Stimulated activated CD8-positive, alpha-beta memory T cell treated with anti-CD3 and anti-CD28 coated beads, Interleukin-12 subunit alpha, Interleukin-12 subunit beta, amount 100 ng/mL, for 24 hours (primary cell): ENCODE data around the gene ATP5MC3.

ENCODE experiments used
- DNase-seq: peaks from one replicate; pipeline ENCODE4 v3.0.0-alpha.2; 2020; ENCODE audit errors: extremely low read depth

The ATP5MC3 gene

DNA sequence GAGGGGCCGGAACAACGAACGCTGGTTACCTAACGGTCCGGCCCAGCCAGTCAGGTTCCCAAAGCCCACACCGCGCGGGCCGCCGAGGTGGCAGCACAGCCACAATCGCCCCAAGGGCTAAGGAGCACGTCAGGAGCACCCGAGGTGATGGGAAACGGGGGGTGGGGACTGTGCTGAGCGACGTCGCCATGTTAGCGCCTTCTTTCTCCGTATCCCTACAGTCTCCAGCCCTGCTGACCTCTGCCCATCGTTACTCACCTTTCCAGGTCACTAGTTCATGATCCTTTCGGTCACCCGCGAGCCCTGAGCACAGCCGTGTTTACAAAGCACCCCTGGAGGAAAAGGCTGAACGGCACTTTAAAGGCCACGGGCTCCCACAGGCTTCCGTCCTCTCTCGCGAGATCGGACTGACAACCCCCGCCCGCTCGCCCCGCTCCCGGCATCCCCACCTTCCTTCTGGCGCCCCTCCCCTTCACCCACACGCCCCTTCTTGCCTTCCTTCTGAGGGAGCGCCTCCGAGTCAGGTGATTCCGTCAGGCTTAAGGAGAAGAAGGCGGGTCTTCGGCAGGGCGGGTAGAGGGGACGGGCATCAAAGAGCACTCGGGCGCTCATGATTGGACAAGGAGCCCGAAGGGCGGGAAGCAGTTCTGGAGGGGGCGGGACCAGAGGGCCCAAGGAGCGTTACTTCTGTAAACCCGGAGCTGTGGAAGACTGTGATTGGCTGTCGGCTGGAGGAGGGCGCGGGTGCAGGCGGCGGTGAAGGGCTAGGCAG is 13.5 kb downstream of the ATP5MC3 start, which contains the start of gene ATF2:
ATF2 (minus strand) TSS at position 412 of the 772 bp plus-strand sequence. CDS start 31,760 bp downstream, outside the sequence.
- peak; percentile 92 for DNase-seq

- no peak for DNase-seq
Observed at GRCh38 chr2:175167076-175167791, 14.3 kb downstream of the ATP5MC3 start.

GRCh38 chr2:175166216-175166824 is 15.2 kb downstream of the ATP5MC3 start:
- DNase-seq = no peak

- no peak for DNase-seq
Observed at GRCh38 chr2:175164235-175164634, 17.3 kb downstream of the ATP5MC3 start.

- no peak for DNase-seq
Observed at GRCh38 chr2:175158894-175159293, 22.6 kb downstream of the ATP5MC3 start.

DNA sequence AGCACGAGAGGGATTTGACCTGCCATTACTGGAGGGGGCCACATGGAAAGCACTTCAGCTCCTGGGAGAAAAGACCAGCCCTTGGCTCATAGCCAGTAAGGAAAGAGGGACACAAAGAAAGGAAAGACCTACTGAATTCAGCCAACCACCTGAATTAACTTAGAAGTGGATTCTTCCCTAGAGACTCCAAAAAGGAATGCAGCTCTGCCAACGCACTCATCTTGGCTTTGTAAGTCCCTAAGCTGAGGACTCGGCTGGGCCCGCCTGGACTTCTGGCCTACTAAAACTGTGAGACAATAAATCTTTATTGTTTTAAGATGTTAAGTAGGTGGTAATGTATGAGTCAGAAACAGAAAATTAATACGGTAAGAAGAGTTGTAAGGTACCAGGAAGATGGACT is 25.0 kb downstream of the ATP5MC3 start:
- DNase-seq = no peak

GRCh38 chr2:175154661-175155082 is 26.8 kb downstream of the ATP5MC3 start:
- DNase-seq = no peak

DNA sequence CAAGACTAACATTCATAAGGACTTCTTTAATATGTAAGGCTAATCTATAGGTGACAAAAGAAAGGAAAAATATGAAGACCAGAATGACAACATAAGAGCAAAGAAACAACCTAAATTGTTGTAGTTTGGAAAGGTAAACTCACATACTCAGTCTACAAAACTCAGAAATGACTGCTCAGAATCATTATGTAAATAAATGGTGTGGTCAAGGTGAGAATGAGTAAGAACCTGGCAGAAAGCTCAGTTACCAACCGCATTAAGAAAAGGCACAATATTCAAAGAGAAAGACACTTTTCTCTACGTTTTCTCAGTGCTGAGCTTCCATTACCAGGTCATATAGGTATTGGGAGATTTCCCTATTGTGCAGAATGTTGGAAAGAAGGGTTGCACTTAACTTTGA is 29.3 kb downstream of the ATP5MC3 start:
- no peak for DNase-seq

GRCh38 chr2:175151791-175152190 is 29.7 kb downstream of the ATP5MC3 start:
- no peak for DNase-seq

- no peak for DNase-seq
Observed at GRCh38 chr2:175147186-175147585, 34.3 kb downstream of the ATP5MC3 start.

DNA sequence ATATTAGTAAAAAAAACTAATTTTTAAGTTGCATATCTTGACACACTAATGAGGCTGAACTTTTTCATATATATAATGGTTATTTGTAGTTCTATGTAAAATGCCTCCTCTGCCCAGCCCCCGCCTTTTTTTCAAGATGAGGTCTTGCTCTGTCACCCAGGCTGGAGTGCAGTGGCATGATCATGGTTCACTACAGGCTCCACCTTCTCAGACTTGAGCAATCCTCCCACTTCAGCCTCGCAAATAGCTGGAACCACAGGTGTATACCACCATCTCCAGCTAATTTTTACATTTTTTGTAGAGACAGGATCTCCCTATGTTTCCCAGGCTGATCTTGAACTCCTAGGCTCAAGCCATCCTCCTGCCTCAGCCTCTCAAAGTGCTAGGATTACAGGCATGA is 37.8 kb downstream of the ATP5MC3 start:
- DNase-seq = no peak

DNA sequence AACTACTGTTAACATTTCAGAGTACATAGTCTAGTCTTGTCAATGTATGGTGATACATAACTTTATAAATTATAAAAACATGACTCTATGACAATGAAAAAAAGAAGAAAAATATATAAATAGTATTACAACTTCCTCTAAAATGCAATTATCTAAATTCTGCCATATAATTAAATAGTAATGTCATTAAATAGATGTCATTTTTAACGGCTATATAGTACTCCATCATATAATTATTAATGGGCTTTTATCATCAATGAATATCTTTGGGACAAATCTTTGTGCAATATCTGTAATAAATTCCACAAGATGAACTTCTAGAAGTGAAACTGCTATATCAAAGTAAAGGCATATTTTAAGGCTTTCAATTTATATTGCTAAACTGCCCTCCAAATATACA is 38.3 kb downstream of the ATP5MC3 start:
- DNase-seq = no peak

DNA sequence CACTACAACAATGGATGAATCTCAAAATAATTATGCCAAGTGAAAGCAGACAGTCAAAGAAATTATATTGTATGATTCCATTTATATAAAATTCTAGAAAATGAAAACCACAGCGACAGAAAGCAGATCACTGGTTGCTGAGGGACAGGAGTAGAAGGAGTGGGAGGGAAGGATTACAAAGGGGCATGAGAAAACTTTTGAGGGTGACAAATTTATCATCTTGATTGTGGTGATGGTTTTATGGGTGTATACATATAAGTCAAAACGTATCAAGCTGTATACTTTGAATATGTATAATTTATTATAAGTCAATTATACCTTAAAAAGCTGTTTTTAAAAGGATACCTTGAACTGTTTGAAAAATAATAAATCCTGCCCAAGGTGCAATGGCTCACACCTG is 41.2 kb downstream of the ATP5MC3 start:
- DNase-seq = no peak

DNA sequence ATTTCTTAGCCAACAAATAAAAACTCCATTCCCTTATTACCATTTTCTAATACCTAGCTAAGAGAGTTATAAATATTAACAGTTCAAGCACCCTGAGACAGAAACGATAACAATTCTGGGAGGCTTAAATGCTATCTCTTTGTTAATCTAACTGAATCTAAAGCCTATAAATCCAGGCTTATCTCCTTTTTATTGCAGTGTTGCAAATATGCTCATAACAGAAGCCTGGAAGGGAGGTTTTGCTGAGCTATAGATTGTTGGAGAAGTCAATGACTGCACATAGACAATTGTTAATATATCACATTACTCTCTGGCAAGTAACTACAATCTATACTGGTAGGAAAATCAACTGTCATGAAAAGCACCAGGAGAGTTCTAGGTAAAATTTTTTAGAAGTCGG is 43.7 kb downstream of the ATP5MC3 start:
- DNase-seq = no peak

GRCh38 chr2:175136334-175137215 is 44.9 kb downstream of the ATP5MC3 start:
- DNase-seq = no peak

DNA sequence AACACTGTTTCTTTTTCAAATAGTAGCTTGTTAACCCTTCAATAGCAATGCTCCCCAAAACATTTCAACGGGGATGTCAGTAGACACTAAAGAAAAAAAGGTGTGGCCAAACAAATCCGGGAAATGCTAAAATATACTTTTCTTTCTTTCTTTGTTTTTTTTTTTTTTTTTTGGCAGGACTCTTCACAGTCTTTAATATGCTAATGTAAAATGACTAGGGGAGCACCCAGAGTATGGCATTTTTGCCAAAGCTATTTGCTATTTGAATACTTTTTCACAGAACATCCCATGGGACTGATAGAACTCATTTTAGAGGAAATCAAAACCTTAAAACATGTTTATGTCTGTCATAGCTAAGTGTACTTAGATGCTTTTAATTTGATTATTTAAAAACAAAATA is 45.6 kb downstream of the ATP5MC3 start:
- no peak for DNase-seq

- DNase-seq = no peak
Observed at GRCh38 chr2:175135177-175135576, 46.3 kb downstream of the ATP5MC3 start.

DNA sequence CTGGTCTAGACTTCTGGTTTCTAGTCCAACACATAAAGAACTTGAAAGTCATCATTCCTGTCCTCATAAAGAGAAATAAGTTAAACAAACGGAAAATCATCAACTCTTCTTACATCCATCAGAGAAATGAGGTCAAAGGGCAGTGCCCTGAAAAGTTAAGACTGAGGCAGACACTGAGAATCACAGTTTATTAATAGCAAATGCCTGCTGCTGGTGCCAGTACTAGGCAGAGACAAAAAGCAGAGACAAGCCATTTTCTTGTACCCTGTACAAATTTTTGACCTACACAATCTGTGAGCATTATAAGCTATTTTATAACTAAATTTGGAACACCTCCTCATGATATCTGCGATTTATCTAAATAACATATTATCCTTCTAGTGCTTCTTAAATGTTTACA is 50.3 kb downstream of the ATP5MC3 start:
- no peak for DNase-seq

DNA sequence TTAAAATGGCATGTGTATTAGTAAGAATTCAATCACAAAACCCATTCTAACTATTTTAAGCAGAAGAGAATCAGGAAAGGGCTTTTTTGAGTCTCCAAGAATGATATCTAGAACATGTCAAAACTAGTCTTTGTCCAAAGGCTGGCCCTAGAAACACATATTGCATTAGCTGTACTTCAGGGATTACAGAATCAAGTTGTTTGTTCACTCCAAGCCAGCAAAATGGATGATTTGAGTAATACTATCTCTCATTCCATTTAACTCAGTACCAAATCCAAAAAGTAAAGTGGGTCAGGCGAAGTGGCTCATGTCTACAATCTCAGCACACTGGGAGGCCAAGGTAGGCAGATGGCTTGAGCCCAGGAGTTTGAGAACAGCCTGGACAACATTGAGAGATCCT is 54.8 kb downstream of the ATP5MC3 start:
- DNase-seq = no peak
